Astrocyte of the cerebellum (primary cell): ENCODE measurements around the gene SENP1.
"Not testable (repeated sequence)": the region's sequence is repeated elsewhere in the genome, so short reads cannot be mapped to it uniquely, and the experiment has no call there.

Experiments
- DNase-seq: peaks from one replicate; pipeline ENCODE4 v3.0.0-alpha.2; 2011; ENCODE audit warnings: low read depth
- H3K4me3 ChIP-seq: 2 replicates; pipeline ENCODE4 v1.5.1; 2011; ENCODE audit warnings: mild to moderate bottlenecking, low read depth, low read length, moderate library complexity
- CTCF ChIP-seq: IDR thresholded peaks from 2 replicates; pipeline ENCODE4 v1.5.1; 2012; ENCODE audit warnings: low read length, low read depth, moderate library complexity, mild to moderate bottlenecking; ENCODE audit errors: missing control alignments
- in situ Hi-C: cut with HindIII; loops from 2 replicates; pipeline ENCODE4 v1.10.0; 2017; ENCODE audit warnings: low sequenced_read_pairs

SENP1 gene

GRCh38 chr12:48132826-48133225 lies 26.9 kb upstream of the SENP1 start:
- TF ChIP-seq CTCF, result no peak
- in situ Hi-C loops, result no loop called here
- H3K4me3 ChIP-seq, result no peak overlapping the region

GRCh38 chr12:48131517-48131916 lies 25.6 kb upstream of the SENP1 start:
- no peak for DNase-seq
- H3K4me3 ChIP-seq, result no peak overlapping the region
- TF ChIP-seq CTCF, result no peak
- in situ Hi-C loops, result no loop called here

More at GRCh38 chr12:48132826-48133225, 26.9 kb upstream of the SENP1 start:
- DNase-seq, result no peak

GRCh38 chr12:48129376-48129775 lies 23.5 kb upstream of the SENP1 start:
- in situ Hi-C loops, result no loop called here
- H3K4me3 ChIP-seq, result no peak overlapping the region
- no peak for DNase-seq
- TF ChIP-seq CTCF, result no peak

GRCh38 chr12:48128800-48129199 lies 22.9 kb upstream of the SENP1 start:
- no peak overlapping the region for H3K4me3 ChIP-seq
- in situ Hi-C loops, result no loop called here
- TF ChIP-seq CTCF, result no peak
- no peak for DNase-seq

- no peak overlapping the region for H3K4me3 ChIP-seq
- in situ Hi-C loops, result no loop called here
- TF ChIP-seq CTCF, result no peak
- DNase-seq, result no peak
Observed at GRCh38 chr12:48126953-48127630, 21.2 kb upstream of the SENP1 start.

GRCh38 chr12:48125985-48126384 lies 20.1 kb upstream of the SENP1 start:
- DNase-seq, result no peak
- TF ChIP-seq CTCF, result no peak
- in situ Hi-C loops, result no loop called here
- no peak overlapping the region for H3K4me3 ChIP-seq

GRCh38 chr12:48125542-48125941 lies 19.7 kb upstream of the SENP1 start:
- in situ Hi-C loops, DNase-seq: not testable (repeated sequence)

More at GRCh38 chr12:48125542-48125941, 19.7 kb upstream of the SENP1 start:
- not testable (repeated sequence) for H3K4me3 ChIP-seq
